Measurements from ENCODE around the gene LRRC39. TPM values are rescaled to one million over a fixed set of nuclear protein-coding genes. Genes with fewer than 3 reads are reported as not detected.

Gene LRRC39
- total RNA-seq, 1 experiment from 2014 or later, result not detected

DNA sequence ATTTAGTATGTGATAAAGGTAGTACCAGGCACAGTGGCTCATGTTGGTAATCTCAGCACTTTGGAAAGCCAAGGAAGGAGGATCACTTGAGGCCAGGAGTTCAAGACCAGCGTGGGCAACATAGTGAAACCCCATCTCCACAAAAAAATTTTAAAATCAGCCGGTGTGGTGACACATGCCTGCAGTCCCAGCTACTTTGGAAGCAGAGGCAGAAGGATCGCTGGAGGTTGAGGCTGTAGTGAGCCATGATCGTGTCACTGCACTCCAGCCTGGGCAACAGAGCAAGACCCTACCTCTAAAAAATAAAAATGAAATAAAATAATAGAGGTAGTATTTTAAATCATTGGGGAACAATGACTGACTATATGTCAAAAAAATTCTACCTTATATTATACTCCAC, 62.5 kb downstream of the LRRC39 start:
- no peaks in the 10 kb centered on the region for H3K27me3 Mint-ChIP-seq (ENCODE audit: insufficient read depth, unreplicated experiment)
- POLR2A ChIA-PET, result no interaction called here
- CTCF ChIA-PET, result no interaction called here
- peaks cover 14% of the 10 kb centered on the region for H3K36me3 Mint-ChIP-seq (ENCODE audit: insufficient read depth, unreplicated experiment)
- intact Hi-C loops (cut with micrococcal nuclease; ENCODE audit: unreplicated experiment), result no loop called here
- no peaks in the 10 kb centered on the region for H3K9me3 Mint-ChIP-seq (ENCODE audit: unreplicated experiment)
- H3K27ac Mint-ChIP-seq (ENCODE audit: unreplicated experiment), result no peak overlapping the region
- no peaks in the 10 kb centered on the region for H3K27me3 ChIP-seq (replicated peaks; ENCODE audit: control insufficient read depth, insufficient read depth, low read length)
- TF ChIP-seq CTCF (IDR thresholded peaks at IDR 0.05; ENCODE audit: insufficient read depth in 1 of 2, low read depth in 1 of 2, low read length in 1 of 2, severe bottlenecking in 1 of 2, unreplicated experiment in 1 of 2), result no peak
- no peaks in the 10 kb centered on the region for H3K36me3 ChIP-seq (ENCODE audit: control insufficient read depth, insufficient read depth, low read length)
- DNase-seq, result no peak
- H3K4me1 ChIP-seq, result no peaks in the 10 kb centered on the region
- H3K4me3 ChIP-seq (ENCODE audit: low read depth, low read length), result no peak overlapping the region
- BruUV-seq (replicated peaks), result no TSS peak
- H3K9me3 ChIP-seq, result no peaks in the 10 kb centered on the region
- no peak overlapping the region for H3K4me3 Mint-ChIP-seq (ENCODE audit: unreplicated experiment)
- no peaks in the 10 kb centered on the region for H3K4me1 Mint-ChIP-seq (ENCODE audit: low read depth, unreplicated experiment)

DNA sequence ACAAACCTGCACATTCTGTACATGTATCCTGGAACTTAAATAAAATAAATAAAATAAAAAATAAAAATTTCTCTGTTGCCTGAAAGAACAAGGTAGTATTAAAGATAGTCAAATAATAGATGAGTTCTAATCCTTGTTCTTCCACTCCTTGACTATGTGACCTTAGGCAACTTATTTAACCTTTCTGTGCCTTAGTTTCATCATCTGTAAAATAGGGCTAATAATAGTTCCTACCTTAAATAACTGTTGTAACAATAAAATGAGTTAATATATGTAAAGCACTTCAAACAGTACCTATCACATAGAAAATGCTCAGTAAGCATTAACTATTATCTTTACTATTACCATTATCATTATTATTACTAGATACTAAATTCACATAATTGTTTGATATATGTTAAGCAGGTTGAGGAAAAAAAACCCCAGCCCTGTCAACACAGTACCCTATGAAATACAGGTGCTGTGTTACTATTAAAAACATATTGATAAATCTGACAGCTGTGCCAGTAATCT, 68.4 kb downstream of the LRRC39 start:
- Histone ChIP-seq H3K4me1 (no peaks in the 10 kb centered on the region), H3K4me3 (ENCODE audit: low read depth, low read length) (no peak overlapping the region), H3K9me3 (no peaks in the 10 kb centered on the region), H3K27me3 (replicated peaks; ENCODE audit: control insufficient read depth, insufficient read depth, low read length) (no peaks in the 10 kb centered on the region), H3K36me3 (ENCODE audit: control insufficient read depth, insufficient read depth, low read length) (no peaks in the 10 kb centered on the region)
- no peak for TF ChIP-seq CTCF (IDR thresholded peaks at IDR 0.05; ENCODE audit: insufficient read depth in 1 of 2, low read depth in 1 of 2, low read length in 1 of 2, severe bottlenecking in 1 of 2, unreplicated experiment in 1 of 2)
- Mint-ChIP-seq H3K9me3 (ENCODE audit: unreplicated experiment) (no peaks in the 10 kb centered on the region), H3K27me3 (ENCODE audit: insufficient read depth, unreplicated experiment) (no peaks in the 10 kb centered on the region), H3K36me3 (ENCODE audit: insufficient read depth, unreplicated experiment) (no peaks in the 10 kb centered on the region), H3K4me1 (ENCODE audit: low read depth, unreplicated experiment) (no peaks in the 10 kb centered on the region), H3K4me3 (ENCODE audit: unreplicated experiment) (no peak overlapping the region), H3K27ac (ENCODE audit: unreplicated experiment) (no peak overlapping the region)
- no peak for DNase-seq
- BruUV-seq (replicated peaks), result no TSS peak
- ChIA-PET CTCF (no interaction called here), POLR2A (no interaction called here)
- intact Hi-C loops (cut with micrococcal nuclease; ENCODE audit: unreplicated experiment), result no loop called here

DNA sequence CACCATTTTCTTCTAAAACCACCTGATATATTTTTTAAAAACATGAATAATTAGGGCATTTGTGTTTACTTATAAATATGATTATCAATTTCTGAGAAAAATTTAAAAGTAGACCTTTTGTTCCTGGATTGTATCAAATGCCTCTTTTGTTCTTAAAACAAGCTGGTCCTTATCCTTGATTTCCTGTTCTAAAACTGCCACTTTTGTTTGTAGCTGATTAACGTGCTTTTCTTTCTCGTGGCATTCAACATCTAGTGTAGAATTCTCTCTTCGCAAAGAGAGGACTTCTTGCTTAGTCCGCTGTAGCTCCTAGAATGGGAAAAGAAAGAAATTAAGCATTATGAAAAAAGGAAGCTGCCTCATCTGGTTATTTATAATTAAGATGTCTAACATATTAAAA, 70.4 kb downstream of the LRRC39 start:
- Mint-ChIP-seq H3K4me1 (ENCODE audit: low read depth, unreplicated experiment) (no peaks in the 10 kb centered on the region), H3K4me3 (ENCODE audit: unreplicated experiment) (no peak overlapping the region), H3K36me3 (ENCODE audit: insufficient read depth, unreplicated experiment) (peaks cover 10% of the 10 kb centered on the region), H3K9me3 (ENCODE audit: unreplicated experiment) (no peaks in the 10 kb centered on the region), H3K27ac (ENCODE audit: unreplicated experiment) (no peak overlapping the region), H3K27me3 (ENCODE audit: insufficient read depth, unreplicated experiment) (no peaks in the 10 kb centered on the region)
- TF ChIP-seq CTCF (IDR thresholded peaks at IDR 0.05; ENCODE audit: insufficient read depth in 1 of 2, low read depth in 1 of 2, low read length in 1 of 2, severe bottlenecking in 1 of 2, unreplicated experiment in 1 of 2), result no peak
- Histone ChIP-seq H3K4me1 (no peaks in the 10 kb centered on the region), H3K4me3 (ENCODE audit: low read depth, low read length) (no peak overlapping the region), H3K36me3 (ENCODE audit: control insufficient read depth, insufficient read depth, low read length) (no peaks in the 10 kb centered on the region), H3K9me3 (no peaks in the 10 kb centered on the region), H3K27me3 (replicated peaks; ENCODE audit: control insufficient read depth, insufficient read depth, low read length) (no peaks in the 10 kb centered on the region)
- no TSS peak for BruUV-seq (replicated peaks)
- CTCF ChIA-PET, result no interaction called here
- intact Hi-C loops (cut with micrococcal nuclease; ENCODE audit: unreplicated experiment), result no loop called here
- DNase-seq, result no peak
- POLR2A ChIA-PET, result no interaction called here
